Fibroblast of pulmonary artery (primary cell): ENCODE results near the gene UGCG.

Experiments
- DNase-seq: peaks from one replicate; pipeline ENCODE4 v3.0.0-alpha.2; 2010; ENCODE audit warnings: low read depth
- H3K4me3 ChIP-seq: replicated peaks from 2 replicates; pipeline ENCODE4 v1.5.1; 2011; ENCODE audit warnings: low read depth, mild to moderate bottlenecking, control low read depth, low read length, moderate library complexity
- TF ChIP-seq, protein P1 (sequence below): IDR thresholded peaks from 2 replicates; pipeline ENCODE4 v1.5.1; 2011; ENCODE audit warnings: mild to moderate bottlenecking, control low read depth, low read length, inconsistent platforms; ENCODE audit errors: missing control alignments

UGCG gene

DNA sequence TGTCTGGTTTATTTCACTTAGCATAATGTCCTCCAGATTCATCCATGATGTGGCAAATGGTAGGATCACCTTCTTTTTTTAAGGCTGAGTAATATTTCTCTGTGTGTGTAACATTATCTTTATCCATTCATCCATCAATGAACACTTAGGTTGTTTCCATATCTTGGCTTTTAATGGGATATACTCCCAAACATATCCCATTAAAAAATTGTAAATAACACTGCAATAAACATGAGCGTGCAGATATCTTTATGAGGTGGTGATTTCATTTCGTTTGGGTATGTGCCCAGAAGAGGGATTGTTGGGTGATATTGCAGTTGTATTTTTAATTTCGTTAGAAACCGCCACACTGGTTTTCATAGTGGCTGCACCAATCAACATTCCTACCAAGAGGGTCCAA lies 36.2 kb upstream of the UGCG start:
- TF ChIP-seq, protein P1, sequence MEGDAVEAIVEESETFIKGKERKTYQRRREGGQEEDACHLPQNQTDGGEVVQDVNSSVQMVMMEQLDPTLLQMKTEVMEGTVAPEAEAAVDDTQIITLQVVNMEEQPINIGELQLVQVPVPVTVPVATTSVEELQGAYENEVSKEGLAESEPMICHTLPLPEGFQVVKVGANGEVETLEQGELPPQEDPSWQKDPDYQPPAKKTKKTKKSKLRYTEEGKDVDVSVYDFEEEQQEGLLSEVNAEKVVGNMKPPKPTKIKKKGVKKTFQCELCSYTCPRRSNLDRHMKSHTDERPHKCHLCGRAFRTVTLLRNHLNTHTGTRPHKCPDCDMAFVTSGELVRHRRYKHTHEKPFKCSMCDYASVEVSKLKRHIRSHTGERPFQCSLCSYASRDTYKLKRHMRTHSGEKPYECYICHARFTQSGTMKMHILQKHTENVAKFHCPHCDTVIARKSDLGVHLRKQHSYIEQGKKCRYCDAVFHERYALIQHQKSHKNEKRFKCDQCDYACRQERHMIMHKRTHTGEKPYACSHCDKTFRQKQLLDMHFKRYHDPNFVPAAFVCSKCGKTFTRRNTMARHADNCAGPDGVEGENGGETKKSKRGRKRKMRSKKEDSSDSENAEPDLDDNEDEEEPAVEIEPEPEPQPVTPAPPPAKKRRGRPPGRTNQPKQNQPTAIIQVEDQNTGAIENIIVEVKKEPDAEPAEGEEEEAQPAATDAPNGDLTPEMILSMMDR, result no peak
- H3K4me3 ChIP-seq, result no peak overlapping the region
- DNase-seq, result no peak

DNA sequence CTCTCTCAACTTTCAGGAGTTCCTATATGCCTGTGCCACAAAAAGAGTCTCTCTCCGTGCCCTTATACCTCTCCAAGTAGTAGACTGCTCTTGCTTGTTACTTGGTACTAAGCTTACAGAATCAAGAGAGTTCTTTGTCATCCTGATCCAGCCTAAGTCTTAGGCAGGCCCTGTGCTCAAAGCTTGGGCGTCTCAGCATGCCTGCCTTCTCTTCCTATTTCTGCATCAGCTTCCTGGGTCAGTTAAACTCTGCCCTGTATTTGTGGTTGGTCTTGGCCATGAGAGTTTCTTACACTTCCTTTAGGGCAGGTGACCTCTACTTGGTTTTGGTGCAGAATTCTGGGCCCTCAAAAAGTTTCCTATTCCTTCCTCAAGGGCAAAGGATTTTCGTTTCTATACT lies 33.0 kb upstream of the UGCG start:
- TF ChIP-seq, protein P1, result no peak
- H3K4me3 ChIP-seq, result no peak overlapping the region
- DNase-seq, result no peak

DNA sequence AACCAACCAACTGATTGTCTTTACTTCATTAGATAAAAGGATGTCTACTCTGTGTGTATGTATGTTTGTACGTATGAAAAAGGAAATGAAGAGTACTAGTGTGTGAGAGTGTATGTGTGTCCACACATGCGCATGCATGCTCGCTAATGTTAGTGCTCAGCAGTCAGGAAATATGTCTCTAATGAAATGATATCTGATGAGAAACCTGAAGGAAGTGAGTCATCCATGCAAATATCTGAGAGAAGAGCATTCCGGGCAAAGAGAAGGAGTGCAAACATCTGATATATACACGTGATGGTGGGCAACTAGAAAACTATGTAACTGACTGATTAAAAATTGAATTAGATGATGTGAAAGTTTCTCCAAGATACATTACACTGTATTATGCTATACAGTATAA lies 29.6 kb upstream of the UGCG start:
- TF ChIP-seq, protein P1, result no peak
- DNase-seq, result peak; percentile 86

GRCh38 chr9:111868475-111868874 lies 28.1 kb upstream of the UGCG start:
- TF ChIP-seq, protein P1, result no peak
- no peak for DNase-seq
- no peak overlapping the region for H3K4me3 ChIP-seq

More for the DNA sequence above, 29.6 kb upstream of the UGCG start:
- H3K4me3 ChIP-seq, result no peak overlapping the region

DNA sequence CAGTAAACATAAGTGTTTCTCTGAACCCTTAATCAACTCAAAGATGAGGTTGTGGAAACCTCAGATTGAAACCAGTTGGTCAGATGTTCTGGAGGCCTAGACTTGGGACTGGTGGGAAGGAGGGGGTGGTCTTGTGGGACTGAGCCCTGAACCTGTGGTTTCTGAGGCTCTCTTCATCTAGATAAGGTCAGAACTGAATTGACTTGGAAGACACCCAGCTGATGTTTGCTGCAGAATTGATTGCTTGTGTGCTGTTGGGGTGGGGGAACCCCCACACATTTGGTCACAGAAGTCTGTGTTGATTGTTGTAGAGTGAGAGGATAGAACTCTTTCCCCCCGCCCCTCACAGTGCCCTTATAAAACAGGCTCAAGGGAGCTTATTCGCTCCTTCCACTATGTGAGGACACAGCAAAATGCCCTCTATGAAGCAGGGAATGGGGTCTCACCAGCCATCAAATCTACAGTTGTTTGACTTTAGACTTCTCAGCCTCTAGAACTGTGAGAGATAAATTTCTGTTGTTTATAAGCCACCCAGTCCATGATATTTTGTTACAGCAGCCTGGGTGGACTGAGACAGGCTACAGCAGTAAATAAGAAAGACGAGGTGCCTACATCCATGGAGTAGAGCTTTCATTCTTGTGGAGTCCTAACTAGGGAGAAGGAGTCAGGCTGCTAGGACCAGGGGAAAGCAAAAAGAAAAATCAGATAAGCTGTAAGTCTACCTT lies 25.7 kb upstream of the UGCG start:
- no peak overlapping the region for H3K4me3 ChIP-seq
- DNase-seq, result no peak
- TF ChIP-seq, protein P1, result no peak

GRCh38 chr9:111871499-111871855 lies 25.1 kb upstream of the UGCG start:
- no peak for DNase-seq
- TF ChIP-seq, protein P1, result no peak
- no peak overlapping the region for H3K4me3 ChIP-seq

- H3K4me3 ChIP-seq, result no peak overlapping the region
- DNase-seq, result no peak
- TF ChIP-seq, protein P1, result no peak
Observed at GRCh38 chr9:111872886-111873285, 23.7 kb upstream of the UGCG start.
